GM19438 (cell line): ENCODE measurements around the gene GNAO1.

ENCODE experiments used
- ATAC-seq: cut with Tn5 transposase; IDR thresholded peaks from one replicate; pipeline ENCODE4 v1.9.1; 2021; ENCODE audit warnings: low read depth; ENCODE audit not compliant: unreplicated experiment

GNAO1 gene

GRCh38 chr16:56234737-56235136 is 43.4 kb downstream of the GNAO1 start:
- no peak for ATAC-seq

- ATAC-seq: no peak
Observed at GRCh38 chr16:56237451-56237930, 46.2 kb downstream of the GNAO1 start.

DNA sequence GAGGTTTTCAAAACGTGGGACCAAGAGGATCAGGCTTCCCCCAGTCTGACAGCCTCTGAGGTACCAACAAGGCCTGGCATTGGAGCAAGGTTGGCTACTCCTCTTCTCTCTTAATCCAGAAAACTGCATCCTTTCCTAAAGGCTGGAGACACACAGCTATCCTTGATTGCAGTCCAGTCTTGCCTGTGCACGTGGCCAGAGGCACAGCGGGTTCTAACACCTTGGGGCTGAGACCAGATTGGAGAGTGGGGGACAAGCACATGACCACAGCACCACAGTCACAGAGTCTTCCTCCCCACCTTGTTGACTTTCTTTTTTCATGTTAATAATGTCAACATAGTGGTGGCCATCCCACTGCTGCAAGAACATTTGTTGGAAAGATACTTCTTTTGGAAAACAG is 46.9 kb downstream of the GNAO1 start:
- no peak for ATAC-seq

DNA sequence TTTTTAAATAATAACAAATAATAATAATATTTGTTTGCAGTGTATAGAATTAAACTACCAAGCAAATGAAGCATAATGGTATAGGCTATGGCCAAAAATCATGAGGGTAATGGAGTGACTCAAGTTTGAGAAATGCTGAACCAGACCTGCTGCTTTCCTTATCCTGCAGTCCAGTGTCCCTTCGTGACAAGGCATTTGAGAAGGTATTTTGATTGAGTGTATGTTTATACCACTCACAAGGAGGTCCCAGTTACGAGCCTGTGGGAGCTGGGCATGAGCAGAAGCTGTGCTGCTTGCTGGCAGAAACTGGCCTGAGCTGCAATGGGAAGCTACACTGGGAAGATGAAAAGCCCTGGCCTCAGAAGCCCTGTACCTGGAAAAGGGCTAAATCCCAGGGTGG is 50.3 kb downstream of the GNAO1 start:
- no peak for ATAC-seq

DNA sequence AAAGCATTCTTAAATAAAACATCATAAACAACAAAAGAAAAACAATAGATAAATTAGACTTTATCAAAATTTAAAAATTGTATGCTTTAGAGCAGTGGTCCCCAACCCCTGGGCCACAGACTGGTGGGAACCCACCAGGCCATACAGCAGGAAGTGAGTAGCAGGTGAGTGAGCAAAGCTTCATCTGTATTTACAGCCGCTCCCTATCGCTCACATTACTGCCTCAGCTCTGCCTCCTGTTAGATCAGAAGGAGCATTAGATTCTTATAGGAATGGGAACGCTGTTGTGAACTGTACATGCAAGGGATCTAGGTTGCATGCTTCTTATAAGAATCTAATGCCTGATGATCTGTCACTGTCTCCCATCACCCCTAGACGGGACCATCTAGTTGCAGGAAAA is 51.5 kb downstream of the GNAO1 start:
- ATAC-seq: no peak

- no peak for ATAC-seq
Observed at GRCh38 chr16:56244612-56245011, 53.3 kb downstream of the GNAO1 start.

GRCh38 chr16:56245197-56245596 is 53.9 kb downstream of the GNAO1 start:
- ATAC-seq: no peak

GRCh38 chr16:56246051-56246817 is 54.9 kb downstream of the GNAO1 start:
- no peak for ATAC-seq

- no peak for ATAC-seq
Observed at GRCh38 chr16:56247018-56247417, 55.7 kb downstream of the GNAO1 start.

DNA sequence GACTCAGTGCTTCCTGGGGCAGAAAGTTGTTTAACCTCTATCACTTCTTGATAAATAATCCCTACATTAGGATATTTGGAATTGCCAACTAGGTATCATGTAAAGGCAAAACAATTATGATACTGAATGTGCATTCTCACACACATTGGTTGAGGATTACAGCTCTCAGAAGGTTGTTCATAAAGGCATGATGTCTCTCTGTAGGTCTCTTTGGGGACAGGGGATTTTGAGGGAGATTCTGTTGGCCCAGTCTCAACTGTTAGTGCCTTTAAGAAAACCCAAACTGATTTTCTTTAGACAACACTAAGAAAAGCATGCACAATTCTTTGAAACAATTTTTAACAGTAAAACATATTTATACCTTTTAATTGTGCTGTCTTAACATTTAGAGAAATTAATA is 56.5 kb downstream of the GNAO1 start:
- no peak for ATAC-seq

DNA sequence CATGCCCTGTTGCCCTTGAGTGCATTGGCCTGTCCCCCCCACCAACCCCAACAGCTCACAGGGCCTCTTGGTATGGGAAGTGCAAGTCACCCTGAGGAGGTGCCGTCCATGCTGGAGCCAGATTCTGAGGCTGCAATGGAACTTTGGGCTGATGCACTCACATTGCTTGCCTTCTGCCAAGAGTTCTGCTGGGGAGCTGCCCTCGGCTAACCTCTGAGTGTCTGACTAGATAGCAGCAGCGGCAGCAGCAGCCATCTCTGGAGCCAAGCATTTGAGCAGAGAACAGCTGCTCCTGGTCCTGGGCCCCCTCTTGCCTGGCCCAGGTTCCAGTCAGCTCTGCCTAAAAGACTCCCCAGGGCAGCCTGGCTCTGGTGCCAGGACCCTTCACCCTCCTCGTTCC is 61.5 kb downstream of the GNAO1 start:
- no peak for ATAC-seq

DNA sequence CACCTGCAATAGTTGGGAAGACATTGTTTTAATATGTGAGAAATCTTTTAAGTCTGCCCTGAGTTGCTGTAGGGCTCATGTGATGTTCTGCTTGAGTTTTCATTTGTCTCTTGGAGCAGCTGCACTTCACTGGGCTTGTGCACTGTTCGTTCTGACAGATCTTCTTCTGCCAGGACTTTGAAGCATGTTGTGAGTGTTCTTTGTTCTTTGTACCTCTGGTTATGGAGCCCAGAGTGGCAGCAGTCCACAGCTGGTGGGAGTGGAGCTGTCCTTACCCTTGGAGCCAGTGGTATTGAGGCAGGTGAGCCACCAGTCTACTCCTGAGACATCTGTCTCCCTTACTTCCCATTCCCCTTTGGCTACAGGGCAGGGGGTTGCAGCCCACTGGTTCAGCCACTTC is 64.6 kb downstream of the GNAO1 start:
- no peak for ATAC-seq

GRCh38 chr16:56257239-56257638 is 66.0 kb downstream of the GNAO1 start:
- no peak for ATAC-seq

DNA sequence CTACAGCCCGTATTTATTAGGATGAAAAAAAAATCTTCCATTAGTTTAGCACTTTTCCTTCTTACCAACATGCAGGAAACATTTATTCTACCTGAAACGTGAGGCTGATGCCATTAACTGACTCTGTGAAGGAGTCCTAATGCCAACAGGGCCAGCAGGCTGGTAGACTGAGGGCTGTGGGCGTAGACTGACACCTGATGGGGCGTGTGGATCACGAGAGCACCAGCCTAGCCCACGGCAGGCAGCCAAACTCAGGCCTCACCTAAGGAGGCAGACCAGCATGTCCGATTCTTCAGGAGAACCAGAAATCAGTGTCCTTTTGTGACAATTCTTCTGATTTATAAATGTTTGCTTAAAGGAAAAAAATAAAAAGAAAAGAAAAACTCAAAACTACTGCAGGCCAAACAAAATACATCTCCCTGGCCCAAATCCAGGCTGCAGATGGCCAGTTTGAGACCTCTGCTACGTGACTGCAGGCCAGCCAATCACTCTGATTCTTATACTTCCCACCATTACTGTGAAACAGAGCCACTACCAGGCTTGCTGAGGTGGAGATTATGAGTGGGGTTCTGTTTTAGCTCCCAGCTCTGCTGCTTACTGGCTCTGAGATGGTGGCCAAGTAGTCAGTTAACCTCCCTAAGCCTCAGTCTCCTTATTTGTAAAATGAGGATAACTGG is 66.5 kb downstream of the GNAO1 start:
- ATAC-seq: no peak

DNA sequence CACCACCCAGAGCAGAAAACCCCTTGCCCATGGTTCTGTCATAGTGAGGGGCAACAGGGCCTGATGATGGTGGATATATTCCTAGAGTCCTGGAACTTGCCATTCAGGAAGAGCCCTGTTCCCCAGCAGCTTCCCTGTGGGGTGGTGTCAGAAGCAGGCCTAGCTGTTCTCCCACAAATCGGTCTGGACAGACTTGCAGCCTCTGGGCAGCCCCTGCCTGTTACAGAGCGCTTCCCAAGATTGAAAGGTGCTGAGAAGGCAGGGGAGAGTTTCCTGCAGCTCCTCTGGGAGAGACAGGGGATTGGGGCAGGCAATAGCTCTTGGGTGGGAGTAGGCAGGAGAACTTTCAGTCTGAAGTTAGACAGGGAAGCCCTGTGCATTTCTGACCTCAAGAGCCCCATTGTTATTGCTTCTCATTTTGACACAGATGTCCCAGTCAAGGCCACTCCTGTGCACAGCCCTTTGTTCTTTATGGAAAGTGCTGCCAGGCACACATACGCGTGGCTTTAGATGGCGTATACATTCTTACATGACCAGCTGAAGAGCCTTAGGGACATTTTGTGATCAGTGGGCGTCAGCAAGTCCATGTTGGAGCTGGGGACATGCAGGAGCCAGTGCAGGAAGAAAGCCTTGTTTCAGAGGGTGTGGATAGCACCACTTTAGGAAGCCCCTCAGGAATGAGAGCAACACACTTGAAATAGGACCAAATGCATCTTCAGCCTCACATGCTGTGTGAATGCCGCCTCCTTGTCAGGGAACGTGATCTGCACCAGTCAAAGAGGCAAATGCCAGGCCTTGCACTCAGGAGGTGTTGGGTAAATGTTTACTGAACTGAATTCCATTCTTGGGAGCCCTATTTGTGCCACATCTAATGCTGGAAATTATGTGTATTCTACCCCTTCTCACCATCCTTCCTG is 67.5 kb downstream of the GNAO1 start:
- ATAC-seq: no peak

DNA sequence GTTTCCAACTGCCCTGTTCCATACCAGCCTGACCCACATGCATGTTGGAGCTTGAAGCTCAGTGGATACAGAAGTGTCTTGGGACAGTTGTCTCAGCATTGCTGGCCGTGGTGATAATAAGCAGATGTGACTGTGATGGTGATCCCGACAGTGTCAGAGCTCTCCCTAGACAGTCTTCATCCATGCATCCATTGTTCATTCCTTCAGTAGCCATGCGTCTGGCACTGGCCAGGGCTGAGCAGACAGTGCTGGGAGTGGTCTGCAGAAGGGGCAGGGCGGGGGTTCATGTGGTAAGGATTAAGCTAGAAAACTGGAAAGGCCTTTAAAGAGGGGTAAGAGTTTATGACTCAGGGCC is 68.1 kb downstream of the GNAO1 start:
- ATAC-seq: no peak

DNA sequence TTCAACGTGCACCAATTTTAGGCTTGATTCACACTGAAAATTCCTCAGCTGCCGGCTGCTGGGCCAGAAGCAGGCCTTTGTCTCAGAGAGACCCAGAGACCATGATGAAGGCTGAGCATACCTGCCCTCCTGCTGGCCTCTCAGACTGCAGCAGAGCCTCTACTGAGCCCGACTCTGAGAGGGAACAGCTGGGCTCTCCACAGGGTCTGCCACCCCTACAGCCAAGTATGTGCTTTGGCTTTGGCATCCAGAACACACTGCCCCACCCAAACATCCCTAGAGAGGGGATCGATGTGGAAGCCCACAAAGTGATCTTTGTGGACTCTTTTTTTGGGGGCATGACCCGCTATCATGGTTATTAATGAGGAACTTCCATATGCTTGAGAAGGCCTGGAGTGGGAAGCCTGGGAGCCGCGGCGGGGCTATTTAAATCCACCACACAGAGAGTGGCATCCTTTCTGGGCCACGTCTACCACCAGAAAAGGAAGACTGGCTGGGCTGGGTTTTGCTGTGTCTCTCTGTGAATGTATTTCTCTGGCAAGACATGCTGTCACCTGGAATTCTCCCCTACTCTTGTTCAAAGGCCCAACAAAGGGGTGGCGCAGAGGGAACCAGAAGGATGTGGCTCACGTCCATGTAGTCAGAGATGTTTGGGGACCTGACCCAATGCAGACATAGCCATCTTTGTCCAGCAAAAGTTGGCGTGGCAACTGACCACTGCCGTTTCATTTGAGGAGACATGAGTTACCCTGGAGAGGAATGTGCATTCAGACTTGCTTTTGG is 69.3 kb downstream of the GNAO1 start:
- ATAC-seq: no peak

DNA sequence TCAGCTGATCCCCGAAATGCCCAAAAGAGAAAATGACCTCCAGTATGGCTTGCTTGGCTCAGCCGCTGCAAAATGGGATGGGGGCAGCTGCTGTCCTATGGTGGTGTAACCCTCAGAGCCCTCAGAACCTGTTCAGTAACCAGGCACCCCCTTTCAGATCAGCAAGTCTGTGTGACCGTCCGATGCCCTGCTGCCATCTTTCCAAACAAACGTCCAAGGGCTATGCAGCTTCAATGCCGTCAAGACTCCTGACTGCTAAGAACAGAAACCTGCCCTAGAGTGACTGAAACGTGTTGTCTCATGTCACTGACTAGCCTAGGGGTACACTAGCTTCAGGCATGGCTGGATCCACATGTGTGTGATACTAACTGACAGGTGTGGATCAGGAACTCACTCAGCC is 70.4 kb downstream of the GNAO1 start:
- no peak for ATAC-seq

DNA sequence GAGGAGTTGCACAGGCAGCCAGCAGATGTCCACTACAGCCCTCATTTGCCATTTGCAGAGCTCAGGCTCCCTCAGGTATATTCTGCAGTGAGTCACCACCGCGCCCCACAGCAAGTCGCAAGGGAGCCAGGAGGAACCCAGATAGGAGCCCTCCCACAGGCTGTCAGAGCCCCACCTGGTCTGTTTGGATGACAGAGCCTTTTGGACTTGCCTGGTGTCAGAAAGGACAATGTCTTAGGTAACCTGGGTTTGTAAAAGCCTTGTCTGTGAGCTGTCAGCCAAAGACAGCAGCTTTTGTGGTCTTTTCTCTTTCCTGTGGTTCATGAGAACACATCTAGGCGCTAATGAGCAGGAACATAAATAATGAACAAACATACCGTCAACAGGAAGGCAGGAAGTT is 70.9 kb downstream of the GNAO1 start:
- ATAC-seq: no peak

GRCh38 chr16:56262551-56263245 is 71.4 kb downstream of the GNAO1 start:
- ATAC-seq: no peak
